Effector memory CD4-positive, alpha-beta T cell (primary cell): ENCODE measurements around the gene BABAM2.

Experiments
- DNase-seq, 3 donors: peaks; one replicate each; pipeline ENCODE4 v3.0.0-alpha.2; 2020
- H3K27ac ChIP-seq: 2 replicates; pipeline ENCODE4 v1.7.0; 2013; ENCODE audit warnings: mild to moderate bottlenecking, low read length, moderate library complexity; ENCODE audit not compliant: insufficient read depth, poor library complexity, severe bottlenecking
- H3K27me3 ChIP-seq: replicated peaks from 2 replicates; pipeline ENCODE4 v1.7.0; 2013; ENCODE audit warnings: mild to moderate bottlenecking, low read length; ENCODE audit not compliant: insufficient read depth, control insufficient read depth, poor library complexity, severe bottlenecking
- H3K36me3 ChIP-seq: 2 replicates; pipeline ENCODE4 v1.7.0; 2013; ENCODE audit warnings: mild to moderate bottlenecking, low read length, moderate library complexity; ENCODE audit not compliant: control insufficient read depth, insufficient read depth
- H3K4me1 ChIP-seq: 2 replicates; pipeline ENCODE4 v1.7.0; 2013; ENCODE audit warnings: low read length, mild to moderate bottlenecking; ENCODE audit not compliant: control insufficient read depth, insufficient read depth, poor library complexity, severe bottlenecking
- H3K4me3 ChIP-seq: 2 replicates; pipeline ENCODE4 v1.7.0; 2013; ENCODE audit warnings: low read length, low read depth, mild to moderate bottlenecking; ENCODE audit not compliant: insufficient read depth, poor library complexity, severe bottlenecking
- H3K9me3 ChIP-seq: 2 replicates; pipeline ENCODE4 v1.7.0; 2013; ENCODE audit warnings: mild to moderate bottlenecking, low read length, moderate library complexity; ENCODE audit not compliant: control insufficient read depth

BABAM2 gene

GRCh38 chr2:28089486-28089885 is 199.0 kb downstream of the BABAM2 start:
- H3K27ac ChIP-seq = no peak overlapping the region
- no peaks in the 10 kb centered on the region for H3K36me3 ChIP-seq
- DNase-seq = no peak
- H3K4me1 ChIP-seq = no peaks in the 10 kb centered on the region
- no peaks in the 10 kb centered on the region for H3K27me3 ChIP-seq
- H3K4me3 ChIP-seq = no peak overlapping the region
- no peaks in the 10 kb centered on the region for H3K9me3 ChIP-seq

GRCh38 chr2:28093308-28093707 is 202.8 kb downstream of the BABAM2 start:
- no peaks in the 10 kb centered on the region for H3K36me3 ChIP-seq
- H3K27ac ChIP-seq = no peak overlapping the region
- no peaks in the 10 kb centered on the region for H3K9me3 ChIP-seq
- H3K27me3 ChIP-seq = no peaks in the 10 kb centered on the region
- no peak for DNase-seq
- H3K4me1 ChIP-seq = no peaks in the 10 kb centered on the region
- H3K4me3 ChIP-seq = no peak overlapping the region

GRCh38 chr2:28093768-28094167 is 203.2 kb downstream of the BABAM2 start:
- Histone ChIP-seq H3K27me3 (no peaks in the 10 kb centered on the region), H3K36me3 (no peaks in the 10 kb centered on the region), H3K27ac (no peak overlapping the region), H3K4me3 (no peak overlapping the region), H3K4me1 (no peaks in the 10 kb centered on the region), H3K9me3 (no peaks in the 10 kb centered on the region)
- no peak for DNase-seq

- Histone ChIP-seq H3K27me3 (no peaks in the 10 kb centered on the region), H3K27ac (no peak overlapping the region), H3K4me3 (no peak overlapping the region), H3K9me3 (no peaks in the 10 kb centered on the region), H3K36me3 (no peaks in the 10 kb centered on the region), H3K4me1 (no peaks in the 10 kb centered on the region)
- no peak for DNase-seq
Observed at GRCh38 chr2:28094739-28095138, 204.2 kb downstream of the BABAM2 start.

- no peaks in the 10 kb centered on the region for H3K36me3 ChIP-seq
- no peak for DNase-seq
- no peaks in the 10 kb centered on the region for H3K4me1 ChIP-seq
- no peaks in the 10 kb centered on the region for H3K9me3 ChIP-seq
- H3K27ac ChIP-seq = no peak overlapping the region
- no peak overlapping the region for H3K4me3 ChIP-seq
- H3K27me3 ChIP-seq = no peaks in the 10 kb centered on the region
Observed at GRCh38 chr2:28095622-28096021, 205.1 kb downstream of the BABAM2 start.

- DNase-seq = no peak
- Histone ChIP-seq H3K9me3 (no peaks in the 10 kb centered on the region), H3K27me3 (no peaks in the 10 kb centered on the region), H3K4me3 (no peak overlapping the region), H3K4me1 (no peaks in the 10 kb centered on the region), H3K27ac (no peak overlapping the region), H3K36me3 (no peaks in the 10 kb centered on the region)
Observed at GRCh38 chr2:28096421-28096820, 205.9 kb downstream of the BABAM2 start.

- Histone ChIP-seq H3K36me3 (no peaks in the 10 kb centered on the region), H3K27ac (no peak overlapping the region), H3K9me3 (no peaks in the 10 kb centered on the region), H3K4me3 (no peak overlapping the region), H3K4me1 (no peaks in the 10 kb centered on the region), H3K27me3 (no peaks in the 10 kb centered on the region)
- no peak for DNase-seq
Observed at GRCh38 chr2:28098501-28099225, 208.1 kb downstream of the BABAM2 start.

- Histone ChIP-seq H3K4me1 (no peaks in the 10 kb centered on the region), H3K4me3 (no peak overlapping the region), H3K27me3 (no peaks in the 10 kb centered on the region), H3K27ac (no peak overlapping the region), H3K36me3 (no peaks in the 10 kb centered on the region), H3K9me3 (no peaks in the 10 kb centered on the region)
- DNase-seq = no peak
Observed at GRCh38 chr2:28101123-28101522, 210.6 kb downstream of the BABAM2 start.

GRCh38 chr2:28101892-28102291 is 211.4 kb downstream of the BABAM2 start:
- H3K4me1 ChIP-seq = no peaks in the 10 kb centered on the region

GRCh38 chr2:28102455-28102874 is 211.9 kb downstream of the BABAM2 start:
- H3K27ac ChIP-seq = no peak overlapping the region
- no peaks in the 10 kb centered on the region for H3K4me1 ChIP-seq
- H3K4me3 ChIP-seq = no peak overlapping the region
- DNase-seq = no peak
- no peaks in the 10 kb centered on the region for H3K27me3 ChIP-seq
- H3K9me3 ChIP-seq = no peaks in the 10 kb centered on the region
- H3K36me3 ChIP-seq = no peaks in the 10 kb centered on the region

More at GRCh38 chr2:28101892-28102291, 211.4 kb downstream of the BABAM2 start:
- DNase-seq = no peak
- Histone ChIP-seq H3K4me3 (no peak overlapping the region), H3K36me3 (no peaks in the 10 kb centered on the region), H3K27ac (no peak overlapping the region), H3K9me3 (no peaks in the 10 kb centered on the region), H3K27me3 (no peaks in the 10 kb centered on the region)
